ENCODE measurements around the gene SIX4.

DNA sequence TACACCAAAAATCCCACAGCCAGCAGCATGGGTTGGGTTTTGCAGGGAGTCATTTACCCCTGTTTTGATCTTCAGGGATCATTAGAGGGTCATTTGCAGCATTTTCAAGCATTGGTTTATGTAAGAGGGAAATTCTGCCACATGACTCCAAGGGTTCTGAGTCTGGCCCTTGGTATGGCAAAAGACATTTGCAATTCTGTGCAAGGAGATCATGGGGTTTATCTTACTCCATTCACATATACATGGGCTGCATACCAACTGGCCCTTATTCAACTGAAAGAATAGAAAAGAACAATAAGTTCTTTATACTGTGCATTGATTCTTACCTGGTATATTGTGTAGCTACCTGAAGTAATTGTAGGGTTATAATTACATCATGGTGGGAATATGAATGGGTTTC, 13.7 kb downstream of the SIX4 start:
- TF ChIP-seq, protein P1, sequence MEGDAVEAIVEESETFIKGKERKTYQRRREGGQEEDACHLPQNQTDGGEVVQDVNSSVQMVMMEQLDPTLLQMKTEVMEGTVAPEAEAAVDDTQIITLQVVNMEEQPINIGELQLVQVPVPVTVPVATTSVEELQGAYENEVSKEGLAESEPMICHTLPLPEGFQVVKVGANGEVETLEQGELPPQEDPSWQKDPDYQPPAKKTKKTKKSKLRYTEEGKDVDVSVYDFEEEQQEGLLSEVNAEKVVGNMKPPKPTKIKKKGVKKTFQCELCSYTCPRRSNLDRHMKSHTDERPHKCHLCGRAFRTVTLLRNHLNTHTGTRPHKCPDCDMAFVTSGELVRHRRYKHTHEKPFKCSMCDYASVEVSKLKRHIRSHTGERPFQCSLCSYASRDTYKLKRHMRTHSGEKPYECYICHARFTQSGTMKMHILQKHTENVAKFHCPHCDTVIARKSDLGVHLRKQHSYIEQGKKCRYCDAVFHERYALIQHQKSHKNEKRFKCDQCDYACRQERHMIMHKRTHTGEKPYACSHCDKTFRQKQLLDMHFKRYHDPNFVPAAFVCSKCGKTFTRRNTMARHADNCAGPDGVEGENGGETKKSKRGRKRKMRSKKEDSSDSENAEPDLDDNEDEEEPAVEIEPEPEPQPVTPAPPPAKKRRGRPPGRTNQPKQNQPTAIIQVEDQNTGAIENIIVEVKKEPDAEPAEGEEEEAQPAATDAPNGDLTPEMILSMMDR (IDR thresholded peaks at IDR 0.05) = no peak
- TF ChIP-seq POLR2A (IDR thresholded peaks at IDR 0.05) (no peak), EP300 (IDR thresholded peaks at IDR 0.05; ENCODE audit: low read depth) (no peak)
